ENCODE results near the gene TDG. TPM values are rescaled to one million over a fixed set of nuclear protein-coding genes. Genes with fewer than 3 reads are reported as not detected.
A peak's percentile ranks its signal among the peaks of the same experiment; 100 is the strongest.

TDG gene
- total RNA-seq, 6 donors from 2014 or later = 14.8 to 24.5 (median 17.4) TPM

DNA sequence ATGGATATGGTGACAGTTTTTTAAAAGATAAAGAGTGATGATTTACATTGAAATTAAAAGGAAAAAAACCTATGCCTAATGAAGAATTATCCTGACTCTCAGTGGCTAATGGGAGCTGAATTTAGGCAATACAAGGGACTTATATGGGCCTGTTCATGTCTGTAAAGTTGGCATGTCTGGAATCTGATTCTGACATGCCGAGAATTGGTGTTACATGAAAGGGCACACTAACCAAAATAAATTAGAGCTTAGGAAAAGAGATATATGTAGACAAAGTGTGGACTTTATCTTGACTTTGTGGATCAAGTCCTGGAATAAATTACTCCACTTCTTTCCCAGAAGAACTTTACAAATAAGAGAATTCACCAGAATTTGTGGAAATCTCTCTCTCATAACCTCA is 1.1 kb downstream of the TDG start:
- TF ChIP-seq, protein P1, sequence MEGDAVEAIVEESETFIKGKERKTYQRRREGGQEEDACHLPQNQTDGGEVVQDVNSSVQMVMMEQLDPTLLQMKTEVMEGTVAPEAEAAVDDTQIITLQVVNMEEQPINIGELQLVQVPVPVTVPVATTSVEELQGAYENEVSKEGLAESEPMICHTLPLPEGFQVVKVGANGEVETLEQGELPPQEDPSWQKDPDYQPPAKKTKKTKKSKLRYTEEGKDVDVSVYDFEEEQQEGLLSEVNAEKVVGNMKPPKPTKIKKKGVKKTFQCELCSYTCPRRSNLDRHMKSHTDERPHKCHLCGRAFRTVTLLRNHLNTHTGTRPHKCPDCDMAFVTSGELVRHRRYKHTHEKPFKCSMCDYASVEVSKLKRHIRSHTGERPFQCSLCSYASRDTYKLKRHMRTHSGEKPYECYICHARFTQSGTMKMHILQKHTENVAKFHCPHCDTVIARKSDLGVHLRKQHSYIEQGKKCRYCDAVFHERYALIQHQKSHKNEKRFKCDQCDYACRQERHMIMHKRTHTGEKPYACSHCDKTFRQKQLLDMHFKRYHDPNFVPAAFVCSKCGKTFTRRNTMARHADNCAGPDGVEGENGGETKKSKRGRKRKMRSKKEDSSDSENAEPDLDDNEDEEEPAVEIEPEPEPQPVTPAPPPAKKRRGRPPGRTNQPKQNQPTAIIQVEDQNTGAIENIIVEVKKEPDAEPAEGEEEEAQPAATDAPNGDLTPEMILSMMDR (IDR thresholded peaks at IDR 0.05) = no peak
- no peak for TF ChIP-seq POLR2A (IDR thresholded peaks at IDR 0.05)
- TF ChIP-seq POLR2AphosphoS5 (IDR thresholded peaks at IDR 0.05) = no peak
- no peak for TF ChIP-seq EP300 (IDR thresholded peaks at IDR 0.05)
- DNase-seq = no peak
- H3K36me3 ChIP-seq = peaks cover 0 to 4% (median 0%) of the 10 kb centered on the region in 4 donors
- ATAC-seq (ENCODE audit: low FRiP score in 2 of 2) = no peak
- no peaks in the 10 kb centered on the region for H3K27me3 ChIP-seq
- peak overlapping the region; percentile 79 to 93 (median 86) for H3K4me3 ChIP-seq
- H3K27ac ChIP-seq = peak overlapping the region; percentile 95 to 97 (median 96)
- H3K4me1 ChIP-seq = peaks cover 23 to 46% (median 36%) of the 10 kb centered on the region in 4 donors
- H3K9me3 ChIP-seq = no peaks in the 10 kb centered on the region
- 18 to 33% methylated on average over 1 of the region's 1 CpG for WGBS, 2 donors

DNA sequence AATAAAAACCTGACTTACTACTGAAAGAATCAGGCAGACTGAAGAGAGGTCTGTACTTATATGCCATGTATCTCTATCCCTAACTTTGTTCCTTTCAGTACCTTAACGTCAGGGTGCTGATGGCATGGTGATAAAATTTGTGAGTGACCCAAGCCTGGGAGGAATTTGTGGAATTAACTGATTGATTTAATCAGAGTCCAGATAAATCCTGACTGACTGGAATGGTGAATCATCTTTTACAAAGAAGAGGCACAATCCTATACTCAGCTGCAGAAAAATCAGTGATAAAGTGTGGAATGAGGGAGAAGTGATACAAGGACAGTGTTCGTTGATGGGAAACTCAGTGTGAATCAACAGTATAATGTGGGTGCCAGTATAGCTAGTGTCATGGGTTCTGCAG is 3.7 kb downstream of the TDG start:
- Histone ChIP-seq H3K27me3 (no peaks in the 10 kb centered on the region), H3K4me1 (peaks cover 19 to 40% (median 38%) of the 10 kb centered on the region in 4 donors), H3K36me3 (peaks cover 0 to 4% (median 0%) of the 10 kb centered on the region in 4 donors), H3K9me3 (no peaks in the 10 kb centered on the region), H3K27ac (no peak overlapping the region), H3K4me3 (no peak overlapping the region)
- ATAC-seq (ENCODE audit: low FRiP score in 2 of 2) (no peak), DNase-seq (no peak)
- 68 to 75% methylated on average over 2 of the region's 2 CpGs for WGBS, 2 donors
- no peak for TF ChIP-seq EP300 (IDR thresholded peaks at IDR 0.05)
- TF ChIP-seq POLR2A (IDR thresholded peaks at IDR 0.05) = no peak
- TF ChIP-seq, protein P1 (IDR thresholded peaks at IDR 0.05) = no peak
- no peak for TF ChIP-seq POLR2AphosphoS5 (IDR thresholded peaks at IDR 0.05)

DNA sequence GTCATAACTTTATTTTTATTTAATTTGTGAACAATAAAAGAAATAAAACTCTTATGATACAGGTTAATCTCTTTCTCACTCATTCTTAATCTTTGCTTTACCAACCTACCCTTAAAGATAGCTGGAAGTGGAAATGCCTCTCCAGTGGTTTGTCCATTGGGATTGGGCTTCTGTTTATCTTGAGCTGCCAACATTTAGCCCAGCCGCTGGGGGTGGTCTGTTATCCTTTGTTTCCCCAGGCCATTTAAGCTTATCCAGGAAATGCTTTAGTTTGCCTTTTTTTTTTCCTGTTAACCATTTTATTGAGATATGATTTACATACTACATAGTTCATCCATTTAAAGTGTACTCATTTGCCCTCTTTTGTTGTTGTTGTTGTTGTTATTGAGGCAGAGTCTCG is 8.2 kb downstream of the TDG start:
- H3K4me1 ChIP-seq = peaks cover 0 to 17% (median 15%) of the 10 kb centered on the region in 4 donors
- TF ChIP-seq, protein P1 (IDR thresholded peaks at IDR 0.05) = no peak
- TF ChIP-seq EP300 (IDR thresholded peaks at IDR 0.05) (no peak), POLR2AphosphoS5 (IDR thresholded peaks at IDR 0.05) (no peak), POLR2A (IDR thresholded peaks at IDR 0.05) (no peak)
- whole genome bisulfite sequencing, 2 donors = 57 to 59% methylated on average over 2 of the region's 2 CpGs
- ATAC-seq (ENCODE audit: low FRiP score in 2 of 2) (no peak), DNase-seq (no peak)
- H3K27me3 ChIP-seq = no peaks in the 10 kb centered on the region
- H3K4me3 ChIP-seq = no peak overlapping the region
- H3K36me3 ChIP-seq = peaks cover 11 to 24% (median 18%) of the 10 kb centered on the region in 4 donors
- no peaks in the 10 kb centered on the region for H3K9me3 ChIP-seq
- H3K27ac ChIP-seq = no peak overlapping the region

DNA sequence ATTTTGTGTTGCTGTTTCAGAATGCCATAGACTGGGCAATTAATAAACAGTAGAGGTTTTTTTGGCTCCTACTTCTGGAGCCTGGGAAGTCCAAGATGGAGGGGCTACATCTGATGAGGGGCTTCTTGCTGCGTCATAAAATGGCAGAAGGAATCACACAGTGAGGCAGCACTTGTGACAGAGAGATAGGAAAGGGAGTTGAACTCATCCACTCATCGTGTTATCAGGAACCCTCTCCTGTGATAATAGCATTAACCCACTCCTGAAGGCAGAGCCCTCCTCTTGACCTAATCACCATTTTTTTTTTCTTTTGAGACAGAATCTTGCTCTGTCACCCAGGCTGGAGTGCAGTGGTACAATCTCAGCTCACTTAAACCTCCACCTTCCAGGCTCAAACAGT is 9.7 kb downstream of the TDG start:
- DNase-seq (no peak), ATAC-seq (ENCODE audit: low FRiP score in 2 of 2) (no peak)
- Histone ChIP-seq H3K4me1 (peaks cover 0 to 14% (median 2%) of the 10 kb centered on the region in 4 donors), H3K36me3 (peaks cover 11 to 33% (median 24%) of the 10 kb centered on the region in 4 donors), H3K27me3 (no peaks in the 10 kb centered on the region), H3K27ac (no peak overlapping the region), H3K4me3 (no peak overlapping the region), H3K9me3 (no peaks in the 10 kb centered on the region)
- WGBS, 2 donors = 80 to 97% methylated on average over 2 of the region's 2 CpGs
- TF ChIP-seq POLR2A (IDR thresholded peaks at IDR 0.05) (no peak), EP300 (IDR thresholded peaks at IDR 0.05) (no peak)

DNA sequence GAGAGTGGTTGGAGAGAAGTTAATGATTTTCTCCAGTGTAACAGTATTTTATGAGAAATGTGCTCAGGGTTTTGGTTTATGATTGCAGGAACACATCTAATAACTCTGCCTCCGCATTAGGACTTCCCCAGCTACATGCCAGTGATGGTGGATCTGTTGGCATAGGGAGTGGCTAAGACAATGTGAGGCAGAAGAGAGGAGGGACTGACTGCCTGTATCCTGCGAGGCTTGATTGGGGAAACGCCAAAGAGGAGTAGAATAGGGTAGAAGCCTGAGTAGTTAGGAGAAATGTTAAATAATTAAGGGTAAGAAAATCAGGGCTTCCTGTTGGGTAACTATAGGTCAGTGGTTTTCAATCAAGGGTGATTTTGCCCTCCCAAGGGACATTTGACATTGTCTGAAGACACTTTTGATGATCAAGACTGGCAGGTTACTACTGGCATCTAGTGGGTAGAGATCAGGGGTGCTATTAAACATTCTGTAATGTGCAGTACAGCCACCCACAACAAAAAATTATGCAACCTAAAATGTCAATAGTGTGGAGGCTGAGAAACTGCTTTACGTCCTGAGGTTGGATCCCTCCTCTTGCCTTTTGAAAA is 12.8 kb downstream of the TDG start:
- no peak for TF ChIP-seq POLR2A (IDR thresholded peaks at IDR 0.05)
- TF ChIP-seq, protein P1 (IDR thresholded peaks at IDR 0.05) = no peak
- TF ChIP-seq POLR2AphosphoS5 (IDR thresholded peaks at IDR 0.05) = no peak
- no peak for TF ChIP-seq EP300 (IDR thresholded peaks at IDR 0.05)
- Histone ChIP-seq H3K36me3 (peaks cover 21 to 61% (median 49%) of the 10 kb centered on the region in 4 donors), H3K27ac (no peak overlapping the region), H3K9me3 (no peaks in the 10 kb centered on the region), H3K4me1 (peaks cover 0 to 5% (median 2%) of the 10 kb centered on the region in 4 donors), H3K27me3 (no peaks in the 10 kb centered on the region), H3K4me3 (no peak overlapping the region)
- DNase-seq = no peak
- no peak for ATAC-seq (ENCODE audit: low FRiP score in 2 of 2)
- WGBS, 2 donors = 87 to 91% methylated on average over 4 of the region's 4 CpGs

Measured in upper lobe of left lung (tissue), 6 donors.